Measurements from ENCODE around the gene NXPH3.

Gene NXPH3

GRCh38 chr17:49595328-49595727, 19.7 kb downstream of the NXPH3 start:
- no peak for DNase-seq

GRCh38 chr17:49595980-49596379, 20.3 kb downstream of the NXPH3 start:
- DNase-seq = no peak

- no peak for DNase-seq
These were observed 21.1 kb downstream of the NXPH3 start for GRCh38 chr17:49596613-49597244.

GRCh38 chr17:49597436-49597835, 21.8 kb downstream of the NXPH3 start:
- no peak for DNase-seq

GRCh38 chr17:49597928-49598655, 22.4 kb downstream of the NXPH3 start:
- no peak for DNase-seq

GRCh38 chr17:49598918-49599317, 23.2 kb downstream of the NXPH3 start:
- no peak for DNase-seq

- DNase-seq = no peak
These were observed 25.3 kb downstream of the NXPH3 start for GRCh38 chr17:49600949-49601348.

GRCh38 chr17:49602783-49603182, 27.1 kb downstream of the NXPH3 start:
- DNase-seq = no peak

- no peak for DNase-seq
These were observed 27.6 kb downstream of the NXPH3 start for GRCh38 chr17:49603238-49603637.

- no peak for DNase-seq
These were observed 28.0 kb downstream of the NXPH3 start for GRCh38 chr17:49603720-49604119.

GRCh38 chr17:49604314-49604869, 28.7 kb downstream of the NXPH3 start:
- no peak for DNase-seq

GRCh38 chr17:49610883-49611584, 35.4 kb downstream of the NXPH3 start:
- DNase-seq = no peak

GRCh38 chr17:49612726-49613125, 37.1 kb downstream of the NXPH3 start:
- DNase-seq = no peak

GRCh38 chr17:49613182-49613800, 37.6 kb downstream of the NXPH3 start:
- no peak for DNase-seq

GRCh38 chr17:49616086-49616485, 40.4 kb downstream of the NXPH3 start:
- no peak for DNase-seq

- no peak for DNase-seq
These were observed 41.0 kb downstream of the NXPH3 start for GRCh38 chr17:49616601-49617131.

GRCh38 chr17:49618028-49618611, 42.4 kb downstream of the NXPH3 start:
- DNase-seq = no peak

GRCh38 chr17:49621420-49621819, 45.7 kb downstream of the NXPH3 start:
- no peak for DNase-seq

- DNase-seq = no peak
These were observed 46.4 kb downstream of the NXPH3 start for GRCh38 chr17:49621946-49622529.

GRCh38 chr17:49624896-49625295, 49.2 kb downstream of the NXPH3 start:
- no peak for DNase-seq

- no peak for DNase-seq
These were observed 53.8 kb downstream of the NXPH3 start for GRCh38 chr17:49629447-49629846.

Measured in stimulated activated CD4-positive, alpha-beta T cell treated with anti-CD3 and anti-CD28 coated beads, Interleukin-2, amount 100 ng/mL, for 24 hours (primary cell).